DOHH2 (cell line): ENCODE measurements around the gene GPX5.

Source experiments
- CTCF ChIP-seq: fragments of 200-600 bp; sonication (generic); IDR thresholded peaks from one replicate; pipeline ENCODE4 v1.5.1; 2014; ENCODE audit warnings: antibody characterized with exemption, mild to moderate bottlenecking, low read depth, low read length; ENCODE audit not compliant: poor library complexity, severe bottlenecking
- EZH2phosphoT487 ChIP-seq: fragments of 200-600 bp; sonication (generic); IDR thresholded peaks from 2 replicates; pipeline ENCODE4 v1.6.1; 2017; ENCODE audit warnings: borderline replicate concordance, mild to moderate bottlenecking, antibody characterized with exemption, low read length, moderate library complexity, mixed read lengths

GRCh38 chr6:28488916-28489365 lies 36.7 kb upstream of the GPX5 start:
- TF ChIP-seq EZH2phosphoT487 (no peak), CTCF (no peak)
